ENCODE data around the gene ILF2. TPM values are rescaled to one million over a fixed set of nuclear protein-coding genes. Genes with fewer than 3 reads are reported as not detected.

Gene ILF2
- total RNA-seq, 3 donors from 2014 or later (not counting 1 experiment from before 2014, with no cell fraction given) = 97.6 to 134 (median 110) TPM

- ATAC-seq (peak in 2 of 3 donors; percentile 36 to 41), DNase-seq (no peak)
- TF ChIP-seq, protein P1, sequence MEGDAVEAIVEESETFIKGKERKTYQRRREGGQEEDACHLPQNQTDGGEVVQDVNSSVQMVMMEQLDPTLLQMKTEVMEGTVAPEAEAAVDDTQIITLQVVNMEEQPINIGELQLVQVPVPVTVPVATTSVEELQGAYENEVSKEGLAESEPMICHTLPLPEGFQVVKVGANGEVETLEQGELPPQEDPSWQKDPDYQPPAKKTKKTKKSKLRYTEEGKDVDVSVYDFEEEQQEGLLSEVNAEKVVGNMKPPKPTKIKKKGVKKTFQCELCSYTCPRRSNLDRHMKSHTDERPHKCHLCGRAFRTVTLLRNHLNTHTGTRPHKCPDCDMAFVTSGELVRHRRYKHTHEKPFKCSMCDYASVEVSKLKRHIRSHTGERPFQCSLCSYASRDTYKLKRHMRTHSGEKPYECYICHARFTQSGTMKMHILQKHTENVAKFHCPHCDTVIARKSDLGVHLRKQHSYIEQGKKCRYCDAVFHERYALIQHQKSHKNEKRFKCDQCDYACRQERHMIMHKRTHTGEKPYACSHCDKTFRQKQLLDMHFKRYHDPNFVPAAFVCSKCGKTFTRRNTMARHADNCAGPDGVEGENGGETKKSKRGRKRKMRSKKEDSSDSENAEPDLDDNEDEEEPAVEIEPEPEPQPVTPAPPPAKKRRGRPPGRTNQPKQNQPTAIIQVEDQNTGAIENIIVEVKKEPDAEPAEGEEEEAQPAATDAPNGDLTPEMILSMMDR (IDR thresholded peaks at IDR 0.05) = no peak
- intact Hi-C loops (cut with micrococcal nuclease) = no loop called here
- peak overlapping the region; percentile 5 for H3K4me3 ChIP-seq (ENCODE audit: low read length)
- H3K9me3 ChIP-seq (ENCODE audit: control insufficient read depth, insufficient read depth, low read length) = no peaks in the 10 kb centered on the region
- H3K36me3 Mint-ChIP-seq = no peaks in the 10 kb centered on the region
- H3K4me1 ChIP-seq (ENCODE audit: control insufficient read depth, insufficient read depth, low read length) = peaks cover 8% of the 10 kb centered on the region
- peak overlapping the region; percentile 47 for H3K4me3 Mint-ChIP-seq
- H3K27ac ChIP-seq (ENCODE audit: low read length) = no peak overlapping the region
- H3K27me3 Mint-ChIP-seq (ENCODE audit: low read depth in 2 of 2) = no peaks in the 10 kb centered on the region
- whole genome bisulfite sequencing (ENCODE audit: insufficient coverage) = 30% methylated on average over 24 of the region's 29 CpGs
- H3K27ac Mint-ChIP-seq = peak overlapping the region in 1 of 2 donors; percentile 55
- H3K4me1 Mint-ChIP-seq = peaks cover 0 to 7% of the 10 kb centered on the region in 2 donors
- H3K36me3 ChIP-seq (ENCODE audit: control insufficient read depth, insufficient read depth, low read length) = no peaks in the 10 kb centered on the region
- no peaks in the 10 kb centered on the region for H3K9me3 Mint-ChIP-seq
- H3K27me3 ChIP-seq (ENCODE audit: control insufficient read depth, insufficient read depth, low read length) = peaks cover 5% of the 10 kb centered on the region
Measured at GRCh38 chr1:153698020-153698922, 27.5 kb upstream of the ILF2 start.

- Histone ChIP-seq H3K9me3 (ENCODE audit: control insufficient read depth, insufficient read depth, low read length) (no peaks in the 10 kb centered on the region), H3K27ac (ENCODE audit: low read length) (no peak overlapping the region), H3K36me3 (ENCODE audit: control insufficient read depth, insufficient read depth, low read length) (no peaks in the 10 kb centered on the region), H3K4me3 (ENCODE audit: low read length) (no peak overlapping the region), H3K4me1 (ENCODE audit: control insufficient read depth, insufficient read depth, low read length) (peaks cover 8% of the 10 kb centered on the region), H3K27me3 (ENCODE audit: control insufficient read depth, insufficient read depth, low read length) (peaks cover 5% of the 10 kb centered on the region)
- Mint-ChIP-seq H3K4me3 (peak overlapping the region; percentile 37), H3K9me3 (no peaks in the 10 kb centered on the region), H3K27me3 (ENCODE audit: low read depth in 2 of 2) (no peaks in the 10 kb centered on the region), H3K4me1 (peaks cover 0 to 7% of the 10 kb centered on the region in 2 donors), H3K36me3 (no peaks in the 10 kb centered on the region), H3K27ac (peak overlapping the region in 1 of 2 donors; percentile 55)
- intact Hi-C loops (cut with micrococcal nuclease) = no loop called here
- TF ChIP-seq, protein P1 (IDR thresholded peaks at IDR 0.05) = no peak
- DNase-seq = no peak
- no peak for ATAC-seq
- WGBS (ENCODE audit: insufficient coverage) = 89% methylated on average over 11 of the region's 12 CpGs
Measured at GRCh38 chr1:153697191-153698019, 26.6 kb upstream of the ILF2 start.

DNA sequence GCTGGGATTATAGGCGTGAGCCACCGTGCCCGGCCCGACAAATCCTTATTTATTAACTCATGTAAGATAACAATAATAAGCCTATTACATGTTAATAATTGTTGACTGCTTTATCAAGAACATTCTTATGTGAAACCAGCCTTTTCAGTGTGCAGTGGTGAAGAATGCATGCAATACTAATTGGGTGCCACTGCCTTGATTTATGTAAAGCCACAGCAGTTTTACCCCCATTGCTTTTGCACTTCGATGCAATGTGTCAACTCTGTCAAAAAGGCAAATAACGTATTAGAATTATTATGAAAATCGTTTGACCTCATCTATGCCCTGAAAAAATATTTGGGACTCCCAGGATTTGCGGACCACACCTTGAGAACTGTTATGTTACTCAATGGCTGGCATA, 25.9 kb upstream of the ILF2 start:
- Mint-ChIP-seq H3K4me1 (peaks cover 0 to 7% of the 10 kb centered on the region in 2 donors), H3K27me3 (ENCODE audit: low read depth in 2 of 2) (no peaks in the 10 kb centered on the region), H3K4me3 (no peak overlapping the region), H3K27ac (no peak overlapping the region), H3K36me3 (no peaks in the 10 kb centered on the region), H3K9me3 (no peaks in the 10 kb centered on the region)
- no peaks in the 10 kb centered on the region for H3K9me3 ChIP-seq (ENCODE audit: control insufficient read depth, insufficient read depth, low read length)
- DNase-seq = no peak
- intact Hi-C loops (cut with micrococcal nuclease) = no loop called here
- peaks cover 8% of the 10 kb centered on the region for H3K4me1 ChIP-seq (ENCODE audit: control insufficient read depth, insufficient read depth, low read length)
- no peaks in the 10 kb centered on the region for H3K36me3 ChIP-seq (ENCODE audit: control insufficient read depth, insufficient read depth, low read length)
- ATAC-seq = no peak
- WGBS (ENCODE audit: insufficient coverage) = 89% methylated on average over 4 of the region's 8 CpGs
- H3K27me3 ChIP-seq (ENCODE audit: control insufficient read depth, insufficient read depth, low read length) = peaks cover 5% of the 10 kb centered on the region
- TF ChIP-seq, protein P1 (IDR thresholded peaks at IDR 0.05) = no peak
- H3K27ac ChIP-seq (ENCODE audit: low read length) = no peak overlapping the region
- H3K4me3 ChIP-seq (ENCODE audit: low read length) = no peak overlapping the region

Measured in natural killer cell (primary cell).